Activated CD4-positive, alpha-beta T cell treated with anti-CD3 and anti-CD28 coated beads for 4 hours (primary cell): ENCODE measurements around the gene TEDC1.

Experiments
- DNase-seq, 2 donors: peaks; one replicate each; pipeline ENCODE4 v3.0.0-alpha.2; 2020

TEDC1 gene

DNA sequence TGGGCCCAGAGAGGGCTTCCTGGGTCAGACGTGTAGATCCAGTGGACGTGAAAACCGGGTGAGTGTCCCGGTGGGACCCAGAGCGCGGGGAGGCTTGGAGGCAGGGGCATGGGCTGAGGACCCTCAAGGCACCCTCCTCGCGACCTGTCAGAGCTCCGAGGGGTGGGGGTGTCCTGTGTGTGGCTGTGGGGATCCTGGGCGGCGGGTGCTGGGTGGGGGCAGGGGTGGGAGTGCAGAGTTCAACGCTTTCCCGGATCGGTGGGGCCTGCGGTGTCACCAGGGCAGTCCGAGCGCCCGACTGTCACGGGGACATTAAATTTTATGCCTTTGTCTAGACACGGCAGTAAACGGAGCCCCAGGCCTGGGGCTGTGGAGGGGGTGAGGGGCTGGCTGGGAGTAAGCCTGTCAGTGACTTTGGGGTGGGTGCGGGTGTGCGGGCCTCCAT lies 36.4 kb downstream of the TEDC1 start:
- no peak for DNase-seq

DNA sequence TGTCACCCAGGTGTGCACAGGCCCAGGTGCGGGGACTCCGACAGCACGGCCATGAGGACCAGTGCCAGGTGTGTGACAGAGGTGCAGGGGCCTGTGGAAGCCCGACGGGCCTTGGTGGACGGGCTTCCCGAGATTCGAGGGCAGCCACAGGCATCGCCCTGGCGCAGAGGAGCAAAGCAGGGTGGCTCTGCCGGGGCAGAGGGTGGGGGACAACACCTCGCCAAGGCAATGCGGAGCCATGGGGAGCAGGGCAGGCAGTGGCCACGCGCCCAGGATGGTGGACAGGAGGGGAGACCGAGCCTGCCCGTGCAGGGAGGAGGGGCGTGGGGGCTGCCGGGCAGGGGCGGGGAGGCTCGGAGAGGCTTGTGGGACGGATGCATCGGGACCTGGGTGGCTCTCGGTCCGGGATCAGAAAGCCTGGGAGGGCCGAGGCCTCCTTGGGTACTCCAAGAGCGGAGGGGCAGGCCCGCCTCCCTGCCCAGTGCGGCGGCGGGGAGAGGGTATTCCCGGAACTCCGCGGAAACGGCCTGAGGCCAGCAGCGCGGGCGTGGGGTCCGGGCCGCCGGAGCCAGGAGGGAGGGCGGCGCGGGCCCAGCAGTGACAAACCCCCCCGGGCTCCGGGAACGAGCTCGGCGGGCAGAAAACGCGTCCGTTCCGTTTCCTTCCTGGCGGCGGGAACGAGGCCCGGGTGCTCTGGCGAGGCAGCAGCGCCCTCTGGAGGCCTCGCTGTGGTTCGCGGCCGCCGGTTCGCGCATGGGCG lies 37.0 kb downstream of the TEDC1 start:
- DNase-seq = peak; percentile 75 to 76

DNA sequence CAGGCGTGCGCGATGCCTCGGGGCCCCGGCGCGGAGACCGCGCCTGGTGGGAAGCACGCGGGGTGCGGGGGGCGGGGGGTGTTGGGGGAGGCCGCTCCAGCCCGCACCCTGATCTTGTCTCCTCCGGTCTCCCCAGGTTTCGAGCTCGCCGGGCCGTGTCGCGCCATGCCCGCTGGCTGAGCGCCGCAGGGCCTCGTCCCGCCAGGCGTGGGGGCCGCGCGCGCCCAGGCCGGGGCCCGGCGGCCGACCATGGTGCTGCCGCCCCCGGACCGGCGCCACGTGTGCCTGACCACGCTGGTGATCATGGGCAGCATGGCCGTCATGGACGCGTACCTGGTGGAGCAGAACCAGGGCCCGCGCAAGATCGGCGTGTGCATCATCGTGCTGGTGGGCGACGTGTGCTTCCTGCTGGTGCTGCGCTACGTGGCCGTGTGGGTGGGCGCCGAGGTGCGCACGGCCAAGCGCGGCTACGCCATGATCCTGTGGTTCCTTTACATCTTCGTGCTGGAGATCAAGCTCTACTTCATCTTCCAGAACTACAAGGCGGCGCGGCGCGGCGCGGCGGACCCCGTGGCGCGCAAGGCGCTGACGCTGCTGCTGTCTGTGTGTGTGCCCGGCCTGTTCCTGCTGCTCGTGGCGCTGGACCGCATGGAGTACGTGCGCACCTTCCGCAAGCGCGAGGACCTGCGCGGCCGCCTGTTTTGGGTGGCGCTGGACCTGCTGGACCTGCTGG lies 37.7 kb downstream of the TEDC1 start:
- DNase-seq = peak; percentile 54 to 75

DNA sequence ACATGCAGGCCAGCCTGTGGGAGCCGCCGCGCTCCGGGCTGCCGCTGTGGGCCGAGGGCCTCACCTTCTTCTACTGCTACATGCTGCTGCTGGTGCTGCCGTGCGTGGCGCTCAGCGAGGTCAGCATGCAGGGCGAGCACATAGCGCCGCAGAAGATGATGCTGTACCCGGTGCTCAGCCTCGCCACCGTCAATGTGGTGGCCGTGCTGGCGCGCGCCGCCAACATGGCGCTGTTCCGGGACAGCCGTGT lies 38.2 kb downstream of the TEDC1 start:
- DNase-seq = no peak

DNA sequence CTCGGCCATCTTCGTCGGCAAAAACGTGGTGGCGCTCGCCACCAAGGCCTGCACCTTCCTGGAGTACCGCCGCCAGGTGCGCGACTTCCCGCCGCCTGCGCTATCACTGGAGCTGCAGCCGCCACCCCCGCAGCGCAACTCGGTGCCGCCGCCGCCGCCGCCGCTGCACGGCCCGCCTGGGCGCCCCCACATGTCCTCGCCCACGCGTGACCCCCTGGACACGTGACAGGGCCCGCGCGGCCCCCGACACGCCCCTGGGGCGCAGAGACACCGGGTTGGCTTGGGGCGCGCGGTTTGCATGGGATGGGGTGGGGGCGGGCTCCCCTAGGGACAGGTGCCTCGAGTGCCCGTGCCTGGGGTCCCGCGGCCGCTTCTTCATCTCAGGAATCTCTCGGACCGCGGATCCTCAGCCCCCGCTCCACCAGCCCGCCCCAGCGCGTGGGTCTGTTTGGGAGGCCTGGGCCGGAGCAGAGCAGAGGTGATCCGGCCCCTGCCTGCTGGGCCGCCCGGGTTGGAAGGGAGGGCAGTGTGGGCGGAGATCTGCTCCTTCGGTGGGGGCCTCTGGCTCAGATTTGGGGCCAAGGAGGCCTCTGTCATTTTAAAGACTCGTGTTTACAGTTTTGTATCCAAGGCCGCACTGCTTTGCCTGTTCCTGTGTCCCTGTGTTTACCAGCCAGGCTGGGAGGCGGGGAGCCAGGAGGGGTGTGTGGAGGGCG lies 38.7 kb downstream of the TEDC1 start:
- DNase-seq = peak; percentile 18 to 63

DNA sequence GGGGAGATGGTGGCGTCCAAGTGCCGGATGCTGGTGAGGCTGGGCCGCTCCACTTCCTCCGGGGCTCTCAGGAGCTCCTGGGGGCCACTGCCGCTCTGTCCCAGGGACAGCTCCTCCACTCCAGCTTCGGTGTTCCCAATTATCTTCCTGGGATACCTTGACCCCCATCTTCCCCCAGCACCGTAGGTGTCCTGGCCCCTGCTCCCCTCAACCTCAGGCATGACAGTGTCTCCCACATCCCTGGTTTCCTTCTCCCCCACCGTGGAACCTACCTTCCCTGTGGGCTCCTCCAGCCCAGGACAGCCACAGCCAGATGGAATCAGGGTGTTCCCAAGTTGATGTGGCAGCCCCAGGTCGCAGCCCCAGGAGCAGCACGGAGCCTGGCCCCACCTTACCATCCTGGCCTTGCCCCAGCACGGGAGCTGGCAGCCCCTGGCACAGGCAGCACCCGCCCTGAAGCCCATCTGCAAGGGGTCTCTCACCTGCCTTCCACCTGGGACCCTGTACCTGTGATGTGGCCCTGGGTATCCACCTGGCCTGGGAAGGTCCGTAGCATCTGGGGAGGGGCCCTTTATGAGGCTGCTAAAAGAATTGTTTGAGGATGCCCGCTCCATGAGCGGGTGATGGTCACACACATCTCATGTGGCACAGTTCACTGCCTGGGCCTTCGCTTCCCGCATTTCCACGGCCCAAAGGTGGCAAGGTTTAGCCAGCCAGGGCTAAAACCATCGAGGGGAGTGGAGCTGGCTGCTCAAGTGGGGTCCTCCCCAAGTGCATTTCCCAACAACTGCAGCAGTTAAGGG lies 39.4 kb downstream of the TEDC1 start:
- DNase-seq = no peak

DNA sequence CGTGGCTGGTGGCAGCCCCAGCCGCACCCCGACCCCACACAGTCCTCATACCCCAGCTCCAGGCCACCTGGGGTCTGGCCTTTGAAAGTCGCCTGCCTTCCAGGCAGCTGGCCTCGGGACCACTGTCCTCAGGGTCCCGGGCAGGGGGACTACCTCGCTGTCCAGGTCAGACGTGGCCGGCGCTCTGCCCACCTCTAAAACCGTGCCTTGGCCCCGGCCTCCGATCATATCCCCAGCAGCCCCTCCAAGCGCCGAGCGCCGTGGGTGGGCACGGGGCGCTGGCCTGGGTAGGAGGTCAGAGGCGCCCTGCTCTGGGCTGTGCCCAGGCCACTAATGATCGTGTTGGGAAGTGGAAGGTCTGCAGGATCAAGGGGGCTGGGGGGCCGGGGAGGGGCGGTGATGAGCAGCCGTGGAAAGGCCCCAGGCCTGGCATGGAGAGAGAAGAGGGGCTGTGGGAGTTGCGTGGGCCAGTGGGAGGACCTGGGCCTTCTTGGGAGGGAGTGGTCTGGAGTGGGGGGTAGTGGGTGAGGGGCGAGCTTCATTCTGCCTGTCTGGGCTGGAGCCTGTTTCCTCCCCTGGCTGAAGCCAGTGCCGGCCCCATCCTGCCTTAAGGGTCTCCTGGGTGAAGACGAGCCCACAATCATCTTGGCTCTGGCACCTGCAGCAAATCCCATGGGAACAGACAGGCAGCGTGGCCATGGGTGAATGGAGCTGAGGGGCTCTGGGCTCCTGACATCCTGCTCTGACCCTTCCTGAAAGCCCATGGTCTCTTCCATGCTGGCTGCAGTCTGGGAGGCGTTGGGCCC lies 40.2 kb downstream of the TEDC1 start:
- DNase-seq = no peak

DNA sequence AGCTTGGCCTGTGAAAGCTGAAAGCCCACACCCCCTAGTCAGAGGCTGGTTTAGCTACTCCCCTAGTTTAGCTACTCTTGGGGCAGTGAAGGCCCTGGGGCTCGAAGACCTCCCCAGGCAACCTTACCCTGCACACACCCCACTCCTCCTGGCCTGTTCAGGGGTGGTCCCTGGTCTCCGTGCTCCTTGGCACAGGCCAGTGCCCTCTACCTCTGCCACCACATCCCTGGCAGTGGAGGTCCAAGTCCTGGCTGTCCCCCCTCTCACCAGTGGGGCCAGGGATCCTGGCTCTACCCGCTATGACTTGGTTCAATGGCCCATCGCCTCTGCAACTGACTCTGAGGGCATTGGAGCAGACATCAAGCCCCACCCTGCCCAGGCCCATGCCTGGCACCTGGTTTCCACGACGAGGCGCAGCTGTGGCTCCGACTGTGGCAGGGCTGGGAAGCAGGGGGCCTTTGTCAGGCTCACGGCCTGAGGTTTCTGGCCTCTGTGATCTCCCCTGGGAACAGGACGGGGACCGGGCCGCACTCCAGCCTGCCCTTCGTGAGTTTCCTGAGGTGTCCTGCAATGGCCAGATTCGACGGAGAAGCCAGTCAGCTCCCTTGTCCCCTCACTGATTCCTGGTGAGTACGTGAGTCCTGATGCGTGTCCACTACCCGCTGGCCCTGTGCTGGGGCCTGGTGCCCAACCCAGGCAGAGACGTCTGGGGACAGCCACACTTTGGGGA lies 41.0 kb downstream of the TEDC1 start:
- DNase-seq = no peak

DNA sequence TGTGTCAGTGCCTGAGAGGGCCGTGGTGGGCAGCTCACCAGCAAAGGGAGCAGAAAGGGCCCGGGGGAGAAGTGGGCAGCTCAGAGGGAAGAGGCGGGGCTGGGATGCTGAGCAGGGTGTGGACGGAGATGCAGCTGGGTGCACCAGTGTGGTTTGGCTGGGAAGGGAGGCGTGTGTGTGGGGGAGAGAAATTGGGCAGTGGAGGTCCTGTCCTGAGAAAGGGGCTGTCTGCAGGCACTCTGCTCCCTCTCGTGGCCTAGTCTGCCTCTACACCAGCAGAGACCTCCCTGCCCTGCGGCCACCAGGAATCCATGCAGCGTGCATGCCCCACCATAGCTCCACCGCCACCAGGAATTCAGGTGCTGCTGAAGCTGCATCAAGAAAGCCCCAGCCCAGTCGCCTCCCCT lies 41.7 kb downstream of the TEDC1 start:
- DNase-seq = no peak

DNA sequence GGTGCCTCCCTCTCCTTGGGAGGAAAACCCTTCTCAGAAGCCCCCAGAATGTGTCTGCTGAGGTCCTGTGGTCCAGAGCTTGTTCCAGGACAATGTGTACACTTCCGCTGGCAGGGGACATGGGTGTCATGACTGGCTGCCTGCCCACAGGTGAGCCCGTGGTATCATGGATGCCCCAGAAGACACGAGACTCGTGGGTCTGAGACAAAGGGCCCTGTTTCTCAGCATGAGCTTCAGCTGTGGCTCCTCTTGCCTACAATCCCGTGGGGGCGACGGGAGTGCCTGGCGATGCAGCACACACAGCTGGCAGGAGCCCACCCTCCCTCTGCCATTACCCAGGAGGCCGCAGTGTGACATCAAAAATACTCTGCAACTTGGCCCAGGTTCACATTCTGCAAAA lies 42.3 kb downstream of the TEDC1 start:
- DNase-seq = no peak

DNA sequence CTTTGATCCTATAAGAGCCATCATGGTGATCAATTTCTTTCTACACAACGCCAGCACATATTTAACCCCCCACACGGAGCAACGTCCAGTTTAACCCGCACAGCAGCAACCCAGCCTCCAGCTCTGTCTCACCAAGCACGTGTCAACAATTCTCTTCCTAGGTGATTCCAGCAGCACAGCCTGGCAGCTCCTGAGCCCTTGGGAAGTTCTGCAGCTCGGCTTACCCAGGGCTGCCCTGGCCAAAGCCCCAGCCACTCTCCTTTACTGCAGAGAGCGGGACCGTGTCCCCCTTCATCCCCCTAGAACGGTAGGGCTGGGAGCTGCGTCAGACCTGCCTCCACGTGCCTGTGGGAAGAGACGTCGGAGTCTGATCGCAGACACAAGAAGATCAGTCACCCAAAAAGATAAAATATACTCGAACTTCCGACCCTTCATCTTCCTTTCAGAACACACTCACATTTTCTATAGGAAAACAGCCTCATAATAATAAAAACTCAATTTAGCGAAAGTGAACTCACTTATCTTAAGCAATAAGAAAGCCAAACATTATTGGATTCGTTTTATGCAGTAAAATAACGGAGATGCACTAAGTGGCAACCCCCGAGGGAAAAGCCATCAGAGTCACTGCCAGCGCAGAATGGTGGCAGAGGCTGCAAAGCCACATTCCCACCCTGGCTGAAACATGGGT lies 42.9 kb downstream of the TEDC1 start:
- DNase-seq = no peak

DNA sequence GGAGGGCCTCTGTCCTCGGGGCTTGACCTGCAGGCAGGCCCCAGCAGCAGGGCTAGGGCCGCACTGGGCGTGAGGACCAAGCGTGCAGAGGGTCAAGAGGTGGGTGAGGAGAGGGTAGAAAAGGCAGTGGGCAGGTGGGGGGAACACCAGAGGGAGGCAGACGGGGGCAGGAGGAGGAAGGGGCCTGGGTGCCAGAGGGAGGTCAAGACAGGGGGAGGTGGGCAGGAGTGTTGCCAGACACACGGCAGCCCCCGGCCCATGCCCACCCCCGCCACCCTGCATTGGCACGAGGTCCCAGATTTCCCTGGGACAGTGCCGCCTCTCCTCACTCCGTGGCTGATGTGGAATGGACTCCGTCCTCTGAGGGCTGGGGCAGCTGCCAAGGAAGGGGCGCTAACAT lies 43.5 kb downstream of the TEDC1 start:
- no peak for DNase-seq

DNA sequence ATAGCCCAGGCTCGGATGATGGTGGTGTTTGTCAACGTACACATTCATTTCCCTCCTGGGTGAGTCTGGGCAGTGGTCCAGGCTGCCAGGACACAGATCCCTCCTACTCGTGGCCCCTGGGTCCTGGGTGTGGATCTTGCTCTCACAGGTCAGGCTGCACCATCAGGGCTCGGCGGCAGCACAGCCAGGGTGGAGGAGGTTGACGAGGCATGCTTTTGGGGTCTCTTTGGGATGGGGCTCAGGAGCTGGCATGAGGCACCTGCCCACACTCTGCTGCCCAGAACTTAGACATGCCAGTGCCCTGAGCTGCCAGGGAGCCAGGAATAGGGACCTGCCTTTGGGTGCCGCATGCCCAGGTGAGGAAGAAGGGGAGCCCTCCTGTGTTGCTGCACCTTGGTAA lies 45.0 kb downstream of the TEDC1 start:
- no peak for DNase-seq

DNA sequence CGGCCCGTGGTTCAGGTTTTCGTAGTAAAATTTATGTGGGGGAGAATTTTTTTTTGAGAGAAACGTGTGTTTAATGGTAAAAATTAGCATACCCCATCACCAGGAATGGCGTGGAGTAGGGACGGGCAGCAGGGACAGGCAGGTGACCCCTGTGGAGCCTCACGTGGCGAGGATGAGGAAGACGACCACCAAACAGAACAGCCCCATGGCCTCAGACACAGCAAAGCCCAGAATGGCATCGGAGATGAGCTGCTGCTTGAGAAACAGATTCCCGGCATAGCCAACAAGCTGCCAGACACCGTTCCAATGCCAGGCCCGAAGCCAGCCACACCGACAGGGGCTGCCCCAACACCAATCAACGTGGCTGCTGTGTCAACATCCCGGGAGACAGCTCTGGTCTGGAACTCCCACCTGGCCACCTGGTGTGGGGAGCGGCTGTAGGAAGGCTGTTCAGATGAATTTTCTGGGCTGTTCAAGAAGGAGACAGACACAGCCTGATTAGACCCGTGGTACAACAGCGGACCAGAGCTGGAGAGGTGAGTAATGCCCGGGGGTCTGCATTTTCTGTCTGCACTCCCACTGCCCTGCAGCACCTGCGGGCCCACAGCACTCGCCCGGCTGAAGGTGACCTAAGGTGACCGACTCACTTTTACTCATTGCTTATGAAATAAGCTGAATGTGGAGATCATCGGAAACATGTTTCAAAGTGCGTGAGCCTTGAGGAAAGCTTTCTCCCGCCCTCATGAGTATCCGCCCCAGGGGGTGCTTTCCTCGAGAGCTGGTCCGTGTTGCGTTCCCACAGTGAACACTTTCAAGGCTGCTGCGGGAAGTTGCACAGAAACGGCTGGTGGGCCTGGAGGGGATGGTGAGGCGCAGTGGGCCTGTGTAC lies 45.9 kb downstream of the TEDC1 start:
- no peak for DNase-seq

DNA sequence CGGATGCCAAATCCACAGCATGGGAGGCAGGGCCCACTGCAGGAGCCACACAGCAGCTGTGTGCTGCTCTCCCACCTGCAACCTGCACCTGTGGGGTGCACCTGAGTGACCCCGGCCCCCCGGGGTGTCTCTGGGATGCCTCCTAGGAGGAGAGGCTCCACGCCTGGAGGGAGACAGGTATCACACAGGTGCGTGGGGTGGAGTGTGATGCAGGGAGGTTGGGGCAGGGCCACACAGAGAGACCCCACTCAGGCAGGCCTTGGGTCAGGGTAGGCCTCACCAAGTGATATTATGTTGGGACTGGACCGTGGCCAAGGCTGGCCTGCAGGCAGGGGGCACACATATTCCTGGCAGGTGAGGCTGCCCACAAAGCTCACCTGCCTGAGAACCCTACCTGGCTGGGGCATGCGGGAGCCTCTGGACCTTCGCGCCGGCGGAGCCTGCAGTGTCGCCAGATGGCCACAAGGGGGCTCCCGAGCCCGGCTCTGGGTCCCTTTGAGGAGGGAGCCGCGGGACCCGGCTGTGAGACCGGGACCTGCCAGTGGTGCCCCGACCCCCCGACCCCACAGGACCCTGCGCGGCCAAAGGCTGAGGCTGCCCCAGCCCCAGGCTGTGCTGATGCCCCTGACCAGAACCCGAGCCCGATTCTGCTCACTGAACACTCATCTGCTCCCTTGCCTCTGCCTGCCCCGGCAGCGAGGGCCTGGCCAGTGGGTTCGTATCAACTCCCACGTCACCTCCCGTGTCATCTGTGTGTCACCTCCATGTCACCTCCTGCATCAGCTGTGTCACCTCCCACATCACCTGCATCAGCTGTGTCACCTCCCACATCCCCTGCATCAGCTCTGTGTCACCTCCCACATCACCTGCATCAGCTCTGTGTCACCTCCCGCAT lies 46.8 kb downstream of the TEDC1 start:
- DNase-seq = peak; percentile 54 to 73

DNA sequence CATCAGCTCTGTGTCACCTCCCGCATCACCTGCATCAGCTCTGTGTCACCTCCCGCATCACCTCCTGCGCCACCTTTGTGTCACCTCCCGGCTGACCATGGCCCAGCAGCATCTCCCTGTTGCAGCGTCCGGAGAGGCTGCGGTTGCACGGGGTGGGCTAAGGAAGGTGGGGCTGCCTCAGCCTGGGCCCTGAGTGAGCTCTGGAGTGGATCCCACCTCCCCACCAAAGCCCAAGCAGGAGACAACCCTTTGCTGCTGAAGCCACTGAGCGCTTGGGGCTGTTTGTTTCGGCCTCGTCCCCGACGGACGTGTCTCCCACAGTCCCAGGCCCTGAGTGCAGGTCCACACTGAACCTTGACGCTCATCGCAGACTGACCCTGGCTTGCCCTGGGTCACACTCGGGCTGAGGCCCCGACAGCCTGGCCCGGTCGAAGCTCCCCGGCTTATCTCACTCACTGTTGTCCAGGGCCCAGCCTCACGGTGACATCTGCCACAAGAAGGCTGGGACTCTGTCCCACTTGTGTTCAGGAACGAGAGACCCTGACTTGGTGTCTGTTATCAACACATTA lies 47.5 kb downstream of the TEDC1 start:
- DNase-seq = no peak

DNA sequence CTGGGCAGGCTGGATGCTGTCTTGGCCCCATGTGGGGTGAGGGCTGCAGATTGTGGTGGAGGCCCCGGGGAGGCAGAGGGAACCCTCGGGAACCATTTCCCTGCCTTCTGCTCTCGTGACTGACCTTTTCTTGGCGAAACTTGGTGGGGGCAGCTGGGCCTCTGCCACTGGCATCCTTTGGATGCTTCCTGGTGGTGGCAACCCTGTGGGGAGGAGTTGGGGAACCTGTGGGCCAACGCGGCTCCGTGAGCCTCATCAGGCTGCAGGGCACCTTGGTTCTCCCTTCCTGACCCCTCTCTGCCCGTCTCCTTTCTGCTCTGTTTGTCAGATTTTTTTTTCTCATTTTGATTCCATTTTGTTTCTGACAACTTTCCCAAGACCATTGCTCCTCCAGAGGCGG lies 49.8 kb downstream of the TEDC1 start:
- DNase-seq = no peak

DNA sequence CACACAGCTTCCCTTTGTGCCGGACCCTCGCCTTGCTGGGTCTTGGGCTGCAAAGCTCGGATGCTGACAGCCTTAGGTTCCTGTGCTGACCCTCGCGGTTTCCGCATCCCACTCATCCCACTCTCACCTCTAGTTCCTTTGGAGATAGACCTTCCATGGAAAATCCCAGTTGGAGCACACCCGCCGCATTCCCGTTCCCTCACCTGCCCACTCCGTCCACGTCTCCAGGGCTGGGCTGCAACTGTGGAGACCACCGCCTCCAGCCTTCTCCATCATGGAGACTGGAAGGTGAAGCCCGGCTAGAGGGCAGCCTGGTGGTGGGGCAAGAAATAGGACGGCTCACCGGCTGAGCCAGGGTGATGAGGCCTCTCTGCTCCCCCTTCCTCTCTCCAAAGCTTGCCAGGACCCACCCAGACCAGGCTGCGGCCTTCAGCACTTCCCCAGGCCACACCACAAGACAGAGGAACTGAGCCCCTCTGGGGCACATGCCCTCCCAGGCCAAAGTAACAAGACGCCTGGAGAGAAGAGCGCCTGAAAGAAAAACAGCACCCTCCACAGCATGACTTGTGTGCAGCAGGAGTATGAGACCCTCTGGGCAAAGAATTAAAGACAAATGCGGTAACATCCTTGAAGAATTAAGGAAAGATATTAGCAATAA lies 50.3 kb downstream of the TEDC1 start:
- no peak for DNase-seq
